Body of pancreas (tissue), 4 donors: ENCODE data around the gene DKK3.

Experiments used
- CTCF ChIP-seq, 7 experiments: fragments of 450-650 bp in 4 of 7; fragments of 200-600 bp in 3 of 7; sonication (generic) in 3 of 7; IDR thresholded peaks; one replicate each; pipeline ENCODE4 v1.5.1; 2016 to 2019; ENCODE audit warnings: antibody characterized with exemption in 7 of 7
- POLR2A ChIP-seq, 3 donors: fragments of 450-650 bp; IDR thresholded peaks; one replicate each; pipeline ENCODE4 v1.6.1; 2016; ENCODE audit warnings: antibody characterized with exemption in 3 of 3, mild to moderate bottlenecking in 2 of 3

- TF ChIP-seq CTCF (IDR thresholded peaks at IDR 0.05) (no peak), POLR2A (IDR thresholded peaks at IDR 0.05) (no peak)
Measured at GRCh38 chr11:12053606-12054361, 45.4 kb upstream of the DKK3 start.
